Calu3 (cell line): ENCODE results near the gene QPCTL. TPM values are rescaled to one million over a fixed set of nuclear protein-coding genes. Genes with fewer than 3 reads are reported as not detected.
"Not testable (repeated sequence)": the region's sequence is repeated elsewhere in the genome, so short reads cannot be mapped to it uniquely, and the experiment has no call there.

Source experiments
- BruUV-seq: library from RNA; stranded (reverse); fragments of 400-500 nt; replicated peaks from 2 replicates; lab custom pipeline; 2021; lab: Mats Ljungman, UMichigan
- CTCF ChIA-PET: fragments of 300-600 bp; sonication (Branson Sonifier 250); formaldehyde crosslinking; loops from one replicate; lab custom pipeline; 2022; ENCODE audit warnings: antibody characterized with exemption; lab: Charles Lee
- DNase-seq: peaks from one replicate; pipeline ENCODE4 v3.0.0; 2022
- H3K27ac Mint-ChIP-seq: one replicate; pipeline ENCODE4 v1.8.0; 2022; ENCODE audit warnings: mixed read lengths; ENCODE audit not compliant: unreplicated experiment
- H3K27me3 Mint-ChIP-seq: one replicate; pipeline ENCODE4 v1.8.0; 2022; ENCODE audit warnings: mixed read lengths; ENCODE audit not compliant: unreplicated experiment
- H3K36me3 Mint-ChIP-seq: one replicate; pipeline ENCODE4 v1.8.0; 2022; ENCODE audit warnings: mild to moderate bottlenecking, moderate library complexity, mixed read lengths; ENCODE audit not compliant: insufficient read depth, unreplicated experiment
- H3K4me1 Mint-ChIP-seq: one replicate; pipeline ENCODE4 v1.8.0; 2022; ENCODE audit warnings: mild to moderate bottlenecking, low read depth, mixed read lengths; ENCODE audit not compliant: unreplicated experiment
- H3K4me3 Mint-ChIP-seq: one replicate; pipeline ENCODE4 v1.8.0; 2022; ENCODE audit warnings: mild to moderate bottlenecking, low read depth, moderate library complexity, mixed read lengths; ENCODE audit not compliant: unreplicated experiment
- H3K9me3 Mint-ChIP-seq: one replicate; pipeline ENCODE4 v1.8.0; 2022; ENCODE audit warnings: low read depth, mixed read lengths; ENCODE audit not compliant: unreplicated experiment
- intact Hi-C: fragments of 100-400 bp; cut with micrococcal nuclease; formaldehyde crosslinking; loops from one replicate; pipeline ENCODE4 v1.10.0; 2022; ENCODE audit not compliant: unreplicated experiment
- total RNA-seq: library from RNA; stranded (reverse); gene quantifications from 2 replicates; pipeline ENCODE4 v1.2.3, GENCODE V29; 2022
- TF ChIP-seq, protein P1 (sequence below): fragments of 200-600 bp; IDR thresholded peaks from one replicate; pipeline ENCODE4 v1.8.0; 2022; ENCODE audit warnings: antibody characterized with exemption; ENCODE audit not compliant: unreplicated experiment

Gene QPCTL
- total RNA-seq, 1 experiment from 2014 or later, result 20.4 TPM

DNA sequence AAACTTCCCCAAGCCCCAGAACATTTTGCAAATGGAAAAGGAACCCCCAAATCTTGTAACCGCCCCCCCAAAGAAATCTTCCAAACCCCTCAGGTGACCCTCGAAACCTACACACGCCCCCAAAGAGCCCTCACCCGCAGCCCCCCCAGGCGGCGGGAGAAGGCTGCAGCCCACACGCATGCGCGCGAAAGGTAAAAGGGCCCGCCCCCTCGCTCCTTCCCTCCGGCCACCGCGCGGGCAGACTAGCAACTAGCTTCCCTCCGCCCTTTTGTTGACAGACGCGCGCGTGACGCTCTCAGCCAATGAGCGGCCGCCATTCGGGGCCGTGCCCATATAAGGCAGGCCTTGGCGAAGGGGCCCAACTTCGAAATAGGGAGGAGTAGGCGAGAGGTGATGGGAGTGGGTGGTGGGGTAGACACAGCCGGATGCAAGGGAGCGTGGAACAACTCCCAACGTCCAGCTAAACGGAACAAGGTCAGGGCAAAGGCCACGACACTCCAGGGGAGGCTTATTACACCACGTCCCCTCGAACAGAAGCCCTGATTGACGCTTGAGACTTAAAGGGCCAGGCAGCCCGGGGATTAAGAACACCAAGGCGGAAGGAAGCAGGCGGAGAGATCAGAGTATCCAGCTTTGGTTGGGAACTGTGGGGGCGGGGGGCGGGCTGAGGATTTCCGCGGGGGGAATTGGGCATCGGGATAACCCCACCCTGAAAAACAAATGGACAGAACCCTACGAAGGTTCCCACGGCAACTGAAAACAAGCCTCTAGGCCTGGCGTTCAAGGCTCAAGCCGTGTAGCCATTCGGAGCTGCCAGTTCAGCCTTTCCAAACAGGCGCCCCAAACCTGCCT is 24.9 kb downstream of the QPCTL start:
- H3K36me3 Mint-ChIP-seq, result peaks cover 66% of the 10 kb centered on the region
- no peaks in the 10 kb centered on the region for H3K9me3 Mint-ChIP-seq
- TF ChIP-seq, protein P1, sequence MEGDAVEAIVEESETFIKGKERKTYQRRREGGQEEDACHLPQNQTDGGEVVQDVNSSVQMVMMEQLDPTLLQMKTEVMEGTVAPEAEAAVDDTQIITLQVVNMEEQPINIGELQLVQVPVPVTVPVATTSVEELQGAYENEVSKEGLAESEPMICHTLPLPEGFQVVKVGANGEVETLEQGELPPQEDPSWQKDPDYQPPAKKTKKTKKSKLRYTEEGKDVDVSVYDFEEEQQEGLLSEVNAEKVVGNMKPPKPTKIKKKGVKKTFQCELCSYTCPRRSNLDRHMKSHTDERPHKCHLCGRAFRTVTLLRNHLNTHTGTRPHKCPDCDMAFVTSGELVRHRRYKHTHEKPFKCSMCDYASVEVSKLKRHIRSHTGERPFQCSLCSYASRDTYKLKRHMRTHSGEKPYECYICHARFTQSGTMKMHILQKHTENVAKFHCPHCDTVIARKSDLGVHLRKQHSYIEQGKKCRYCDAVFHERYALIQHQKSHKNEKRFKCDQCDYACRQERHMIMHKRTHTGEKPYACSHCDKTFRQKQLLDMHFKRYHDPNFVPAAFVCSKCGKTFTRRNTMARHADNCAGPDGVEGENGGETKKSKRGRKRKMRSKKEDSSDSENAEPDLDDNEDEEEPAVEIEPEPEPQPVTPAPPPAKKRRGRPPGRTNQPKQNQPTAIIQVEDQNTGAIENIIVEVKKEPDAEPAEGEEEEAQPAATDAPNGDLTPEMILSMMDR, result no peak
- peak overlapping the region; percentile 96 for H3K27ac Mint-ChIP-seq
- no TSS peak for BruUV-seq
- peak; percentile 99 for DNase-seq
- peak overlapping the region; percentile 90 for H3K4me3 Mint-ChIP-seq
- CTCF ChIA-PET, result interaction anchor here (0.6 to 3.2 kb wide), 19 partner anchors 9 to 1751 kb away, joined by 3 to 29 read pairs (median 5); partner anchors contain the start of genes FBXO46, QPCTL, SIX5 and SNRPD2
- no peaks in the 10 kb centered on the region for H3K27me3 Mint-ChIP-seq
- peaks cover 26% of the 10 kb centered on the region for H3K4me1 Mint-ChIP-seq
- intact Hi-C loops, result loop anchor here (5.0 kb wide), 1 partner anchor 50 kb away; the partner anchor contains the start of gene SIX5

DNA sequence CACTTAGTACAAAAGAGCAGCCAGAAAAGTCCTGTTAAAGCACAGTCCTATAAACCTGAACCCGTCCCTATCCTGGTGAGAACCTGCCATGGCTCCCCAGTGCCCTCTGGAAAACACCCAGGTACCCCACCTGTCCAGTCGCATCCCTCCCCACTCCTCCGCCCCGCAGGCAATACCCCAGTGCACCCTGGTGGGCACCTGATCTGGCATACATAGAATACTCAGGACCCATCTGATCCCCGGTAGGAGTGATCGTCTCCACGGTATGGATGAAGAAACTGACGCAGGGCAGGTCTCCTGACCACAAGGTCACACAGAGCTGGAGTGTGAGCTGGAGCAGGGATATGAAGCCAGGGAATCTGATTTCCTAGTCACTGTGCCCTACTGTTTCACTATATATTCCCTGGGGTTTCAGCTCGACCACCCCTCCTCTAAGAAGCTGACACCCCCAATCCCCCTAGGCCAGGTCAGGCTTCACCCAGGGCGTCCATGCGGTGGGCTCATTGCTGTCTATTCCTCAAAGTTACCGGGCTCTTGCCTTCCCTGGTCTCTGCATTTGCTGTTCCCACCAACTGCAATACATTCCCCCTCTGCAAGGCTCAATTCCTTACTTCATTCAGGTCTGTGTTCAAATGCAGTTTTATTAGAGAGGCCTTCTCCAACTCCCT is 25.7 kb downstream of the QPCTL start:
- peak overlapping the region; percentile 96 for H3K27ac Mint-ChIP-seq
- H3K9me3 Mint-ChIP-seq, result no peaks in the 10 kb centered on the region
- H3K27me3 Mint-ChIP-seq, result no peaks in the 10 kb centered on the region
- intact Hi-C loops, result loop anchor here (5.0 kb wide), 1 partner anchor 49 kb away; the partner anchor contains the start of gene SIX5
- TSS peak; percentile 97 for BruUV-seq
- TF ChIP-seq, protein P1, result no peak
- no peak for DNase-seq
- CTCF ChIA-PET, result interaction anchor here (0.6 to 3.2 kb wide), 10 partner anchors 9 to 1141 kb away, joined by 4 to 29 read pairs (median 6); partner anchors contain the start of genes FBXO46, QPCTL, SIX5 and SNRPD2
- peaks cover 34% of the 10 kb centered on the region for H3K4me1 Mint-ChIP-seq
- H3K4me3 Mint-ChIP-seq, result peak overlapping the region; percentile 90
- H3K36me3 Mint-ChIP-seq, result peaks cover 69% of the 10 kb centered on the region

DNA sequence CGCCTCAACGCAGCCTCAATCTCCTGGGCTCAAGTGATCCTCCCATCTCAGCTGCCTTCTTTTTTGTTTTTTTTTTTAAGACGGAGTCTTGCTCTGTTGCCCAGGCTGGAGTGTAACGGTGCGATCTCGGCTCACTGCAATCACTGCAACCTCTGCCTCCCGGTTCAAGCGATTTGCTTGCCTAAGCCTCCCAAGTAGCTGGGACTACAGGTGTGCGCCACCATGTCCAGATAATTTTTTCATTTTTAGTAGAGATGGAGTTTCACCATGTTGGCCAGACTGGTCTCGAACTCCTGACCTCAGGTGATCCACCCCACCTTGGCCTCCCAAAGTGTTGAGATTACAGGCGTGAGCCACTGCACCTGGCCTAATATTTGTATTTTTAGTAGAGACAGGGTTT is 27.6 kb downstream of the QPCTL start:
- peaks cover 36% of the 10 kb centered on the region for H3K4me1 Mint-ChIP-seq
- CTCF ChIA-PET, H3K27me3 Mint-ChIP-seq, intact Hi-C loops, DNase-seq, H3K4me3 Mint-ChIP-seq, BruUV-seq, H3K9me3 Mint-ChIP-seq, H3K27ac Mint-ChIP-seq: not testable (repeated sequence)
- H3K36me3 Mint-ChIP-seq, result peaks cover 69% of the 10 kb centered on the region

DNA sequence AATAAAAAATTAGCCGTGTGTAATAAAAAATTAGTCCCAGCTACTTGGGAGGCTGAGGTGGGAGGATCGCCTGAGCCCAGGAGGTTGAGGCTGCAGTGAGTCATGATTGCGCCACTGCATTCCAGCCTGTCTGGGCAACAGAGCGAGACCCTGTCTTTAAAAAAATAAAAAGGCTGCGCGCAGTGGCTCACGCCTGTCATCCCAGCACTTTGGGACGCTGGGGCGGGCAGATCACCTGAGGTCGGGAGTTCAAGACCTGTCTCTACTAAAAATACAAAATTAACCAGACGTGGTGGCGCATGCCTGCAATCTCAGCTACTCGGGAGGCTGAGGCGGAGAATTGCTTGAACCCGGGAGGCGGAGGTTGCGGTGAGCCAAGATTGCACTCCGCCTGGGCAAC is 36.2 kb downstream of the QPCTL start:
- H3K27ac Mint-ChIP-seq, CTCF ChIA-PET, intact Hi-C loops, H3K4me3 Mint-ChIP-seq, H3K9me3 Mint-ChIP-seq, DNase-seq, H3K27me3 Mint-ChIP-seq, BruUV-seq: not testable (repeated sequence)
- Mint-ChIP-seq H3K4me1 (peaks cover 26% of the 10 kb centered on the region), H3K36me3 (peaks cover 22% of the 10 kb centered on the region)

DNA sequence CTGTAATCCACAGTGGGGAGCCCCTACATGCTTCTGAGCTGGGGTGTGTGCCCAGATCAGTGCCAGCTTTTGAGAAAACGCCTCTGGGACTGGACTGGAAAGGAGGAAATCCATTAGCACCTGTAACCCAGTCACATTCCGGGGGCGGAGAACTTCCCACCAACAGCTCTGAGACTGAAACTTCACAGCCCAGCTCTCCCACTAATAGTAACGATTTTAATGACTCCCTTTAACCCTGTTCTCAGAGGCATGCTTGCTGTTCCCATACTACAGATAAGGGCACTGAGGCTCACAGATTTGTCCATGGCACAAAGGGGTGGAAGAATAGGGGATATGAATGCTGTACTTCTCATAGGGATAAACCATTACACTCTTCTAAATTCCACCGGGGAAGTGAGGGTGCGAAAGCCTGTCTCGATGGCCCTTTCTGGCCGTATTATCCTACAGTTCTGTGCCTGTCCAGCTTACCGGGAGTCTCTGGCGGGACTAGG is 37.4 kb downstream of the QPCTL start:
- BruUV-seq, result TSS peak; percentile 69

More for the DNA sequence above, 37.4 kb downstream of the QPCTL start:
- Mint-ChIP-seq H3K4me1 (peaks cover 26% of the 10 kb centered on the region), H3K27me3 (no peaks in the 10 kb centered on the region), H3K9me3 (no peaks in the 10 kb centered on the region), H3K27ac (peak overlapping the region; percentile 83), H3K4me3 (peak overlapping the region; percentile 97), H3K36me3 (peaks cover 22% of the 10 kb centered on the region)
- DNase-seq, result peak; percentile 17
- intact Hi-C loops, result no loop called here
- TF ChIP-seq, protein P1, result no peak
- CTCF ChIA-PET, result interaction anchor here (2.0 to 2.2 kb wide), 2 partner anchors 12 to 39 kb away, joined by 20 read pairs; partner anchors contain the start of gene SIX5
